ENCODE results near the gene SAMD1.

DNA sequence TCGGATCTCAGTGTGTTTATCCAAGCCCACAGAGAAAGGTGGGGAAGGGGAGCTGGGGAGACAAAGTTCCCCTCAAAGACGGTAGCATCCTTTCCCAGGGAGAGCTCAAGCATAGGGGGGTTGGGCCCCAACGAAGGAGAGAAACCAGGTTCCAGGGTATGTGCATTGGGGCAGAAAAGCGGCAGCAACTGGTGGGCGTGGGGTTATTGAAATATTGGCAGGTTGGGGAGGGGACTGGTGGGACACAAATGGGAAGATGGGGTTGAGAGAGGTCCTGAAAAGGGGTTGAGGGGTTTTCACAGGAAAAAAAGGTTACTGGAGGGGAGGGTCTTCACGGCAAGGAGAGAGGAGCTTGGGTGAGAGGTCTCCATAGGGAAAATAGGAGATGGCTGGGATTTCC lies 44.8 kb upstream of the SAMD1 start:
- TF ChIP-seq, protein P1, sequence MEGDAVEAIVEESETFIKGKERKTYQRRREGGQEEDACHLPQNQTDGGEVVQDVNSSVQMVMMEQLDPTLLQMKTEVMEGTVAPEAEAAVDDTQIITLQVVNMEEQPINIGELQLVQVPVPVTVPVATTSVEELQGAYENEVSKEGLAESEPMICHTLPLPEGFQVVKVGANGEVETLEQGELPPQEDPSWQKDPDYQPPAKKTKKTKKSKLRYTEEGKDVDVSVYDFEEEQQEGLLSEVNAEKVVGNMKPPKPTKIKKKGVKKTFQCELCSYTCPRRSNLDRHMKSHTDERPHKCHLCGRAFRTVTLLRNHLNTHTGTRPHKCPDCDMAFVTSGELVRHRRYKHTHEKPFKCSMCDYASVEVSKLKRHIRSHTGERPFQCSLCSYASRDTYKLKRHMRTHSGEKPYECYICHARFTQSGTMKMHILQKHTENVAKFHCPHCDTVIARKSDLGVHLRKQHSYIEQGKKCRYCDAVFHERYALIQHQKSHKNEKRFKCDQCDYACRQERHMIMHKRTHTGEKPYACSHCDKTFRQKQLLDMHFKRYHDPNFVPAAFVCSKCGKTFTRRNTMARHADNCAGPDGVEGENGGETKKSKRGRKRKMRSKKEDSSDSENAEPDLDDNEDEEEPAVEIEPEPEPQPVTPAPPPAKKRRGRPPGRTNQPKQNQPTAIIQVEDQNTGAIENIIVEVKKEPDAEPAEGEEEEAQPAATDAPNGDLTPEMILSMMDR (IDR thresholded peaks at IDR 0.05 in 8 of 11, conservative IDR thresholded peaks at IDR 0.05 in 3 of 11), result no peak
- no peak for TF ChIP-seq POLR2A (IDR thresholded peaks at IDR 0.05)
- TF ChIP-seq POLR2AphosphoS5 (IDR thresholded peaks at IDR 0.05), result no peak
